HAP-1 (cell line): ENCODE results near the gene SLC25A22.

Experiments
- DNase-seq, 2 experiments: peaks; one replicate each; pipeline ENCODE4 v3.0.0-alpha.2; 2016 to 2020; ENCODE audit warnings: low spot score in 2 of 2
- H3K27me3 ChIP-seq: fragments of 250-450 bp; sonication (Bioruptor Pico); 2 replicates; pipeline ENCODE4 v1.5.1; 2020; ENCODE audit warnings: low read depth, mild to moderate bottlenecking, moderate library complexity
- H3K36me3 ChIP-seq: fragments of 250-450 bp; sonication (Bioruptor Pico); replicated peaks from 2 replicates; pipeline ENCODE4 v1.5.1; 2020; ENCODE audit warnings: mild to moderate bottlenecking
- H3K4me1 ChIP-seq: fragments of 250-450 bp; sonication (Bioruptor Pico); 2 replicates; pipeline ENCODE4 v1.5.1; 2020; ENCODE audit warnings: mild to moderate bottlenecking
- H3K4me3 ChIP-seq: fragments of 250-450 bp; sonication (Bioruptor Pico); 2 replicates; pipeline ENCODE4 v1.5.1; 2020; ENCODE audit warnings: mild to moderate bottlenecking, moderate library complexity
- H3K9me3 ChIP-seq: fragments of 250-450 bp; sonication (Bioruptor Pico); 2 replicates; pipeline ENCODE4 v1.5.1; 2020; ENCODE audit warnings: mild to moderate bottlenecking, moderate library complexity
- in situ Hi-C: fragments of 300-500 bp; cut with MboI; formaldehyde crosslinking; loops from 3 replicates; pipeline ENCODE4 v1.14.3; 2020; ENCODE audit warnings: low sequenced_read_pairs, inconsistent platforms, mixed read lengths

SLC25A22 gene

DNA sequence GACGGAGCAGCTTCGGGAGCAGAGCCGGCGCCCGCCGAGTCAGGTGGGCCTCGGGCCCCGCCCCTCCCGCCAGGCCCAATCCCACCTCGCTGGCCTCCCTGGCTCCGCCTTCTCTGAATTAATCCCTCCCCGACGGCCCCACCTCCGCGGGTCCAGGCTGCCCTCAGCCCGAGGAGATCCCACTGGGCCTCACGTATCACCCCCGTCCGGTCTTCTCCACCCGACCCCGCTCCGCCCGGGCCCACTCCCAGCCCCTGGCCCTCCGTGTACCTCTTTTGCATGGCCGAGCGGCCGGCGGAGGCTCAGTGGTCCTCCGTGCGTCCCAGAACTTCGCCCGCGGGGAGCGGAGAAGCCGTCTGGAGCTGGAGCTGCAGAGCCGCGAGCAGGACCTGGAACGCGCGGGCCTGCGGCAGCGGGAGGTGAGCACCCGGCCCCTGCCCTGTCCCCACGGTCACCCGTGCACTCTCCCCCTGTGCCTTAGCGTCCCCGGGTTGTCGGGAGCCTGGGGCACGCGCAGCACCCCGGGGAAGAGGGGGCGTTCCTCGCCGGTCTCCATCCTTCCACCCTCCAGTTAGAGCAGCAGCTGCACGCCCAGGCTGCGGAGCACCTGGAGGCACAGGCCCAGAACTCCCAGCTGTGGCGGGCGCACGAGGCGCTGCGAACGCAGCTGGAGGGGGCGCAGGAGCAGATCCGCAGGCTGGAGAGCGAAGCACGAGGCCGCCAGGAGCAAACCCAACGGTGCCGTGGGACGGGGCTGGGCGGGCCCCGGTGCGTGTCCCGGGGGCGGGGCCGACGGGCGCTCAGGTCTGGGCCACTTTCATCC lies 32.4 kb upstream of the SLC25A22 start:
- in situ Hi-C loops = no loop called here
- DNase-seq = peak; percentile 86 to 94

DNA sequence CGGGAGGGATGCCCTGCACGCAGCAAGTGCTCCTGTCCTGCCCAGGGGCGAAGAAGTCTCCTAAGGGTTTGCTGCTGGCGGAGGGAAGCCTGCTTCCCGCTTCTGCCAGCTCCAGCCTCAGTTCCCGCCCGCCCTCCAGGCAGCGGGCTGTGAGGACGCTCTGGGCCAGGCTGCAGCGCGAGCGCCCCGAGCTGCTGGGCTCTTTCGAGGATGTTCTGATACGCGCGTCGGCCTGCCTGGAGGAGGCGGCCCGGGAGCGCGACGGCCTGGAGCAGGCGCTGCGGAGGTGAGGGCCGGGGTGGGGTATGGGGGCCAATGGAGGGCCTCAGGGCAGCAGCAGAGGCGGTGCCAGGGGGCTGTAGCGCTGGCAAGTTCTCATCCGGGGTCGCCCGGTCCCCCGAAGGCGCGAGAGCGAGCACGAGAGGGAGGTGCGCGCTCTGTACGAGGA lies 31.8 kb upstream of the SLC25A22 start:
- no peaks in the 10 kb centered on the region for H3K27me3 ChIP-seq
- in situ Hi-C loops = no loop called here
- H3K9me3 ChIP-seq = no peaks in the 10 kb centered on the region
- peak overlapping the region; percentile 45 for H3K4me3 ChIP-seq
- H3K36me3 ChIP-seq = peaks cover 5% of the 10 kb centered on the region; the same call in 1 of the 2 replicates
- DNase-seq = no peak
- peaks cover 49% of the 10 kb centered on the region for H3K4me1 ChIP-seq

More for the DNA sequence above, 32.4 kb upstream of the SLC25A22 start:
- H3K4me3 ChIP-seq = peak overlapping the region; percentile 45
- H3K27me3 ChIP-seq = no peaks in the 10 kb centered on the region
- no peaks in the 10 kb centered on the region for H3K9me3 ChIP-seq
- H3K36me3 ChIP-seq = peaks cover 5% of the 10 kb centered on the region; the same call in 1 of the 2 replicates
- H3K4me1 ChIP-seq = peaks cover 49% of the 10 kb centered on the region

DNA sequence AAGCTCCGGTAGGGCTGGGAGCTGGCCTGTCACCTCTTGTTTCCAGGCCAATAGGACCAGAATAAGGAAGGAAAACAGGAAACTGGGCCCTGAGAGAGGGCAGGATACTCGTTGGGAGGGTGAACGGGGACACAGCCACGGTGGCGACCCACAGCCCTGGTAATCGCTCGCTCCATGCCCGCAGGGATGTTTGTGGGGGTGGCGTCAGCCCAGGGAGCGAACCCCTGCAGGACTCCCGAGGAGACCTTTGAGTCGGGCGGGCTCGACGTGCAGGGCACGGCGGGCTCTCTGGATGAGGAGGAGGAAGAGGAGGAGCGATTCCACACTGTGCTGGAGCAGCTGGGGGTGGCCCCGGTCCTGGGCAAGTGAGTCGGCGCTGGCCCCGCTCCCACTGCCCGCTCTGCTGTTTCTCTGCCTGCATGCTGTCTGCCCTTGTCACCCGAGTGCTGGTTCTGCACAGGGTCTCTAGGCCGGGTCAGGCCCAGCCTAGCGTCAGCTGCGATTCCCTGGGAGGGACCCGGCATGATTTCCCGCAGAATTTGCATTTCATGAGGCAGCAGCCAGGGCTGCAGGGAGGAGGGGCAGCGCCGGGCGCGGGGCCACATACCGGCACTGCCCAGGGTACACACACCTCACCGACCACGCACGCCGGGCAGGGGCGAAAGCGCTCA lies 31.2 kb upstream of the SLC25A22 start:
- no peak for DNase-seq
- in situ Hi-C loops = no loop called here
- Histone ChIP-seq H3K36me3 (0 out of 2 replicates have a peak, but pooled peaks cover 4% of the 10 kb centered on the region), H3K4me1 (peaks cover 43% of the 10 kb centered on the region), H3K9me3 (no peaks in the 10 kb centered on the region), H3K4me3 (no peak overlapping the region), H3K27me3 (no peaks in the 10 kb centered on the region)

DNA sequence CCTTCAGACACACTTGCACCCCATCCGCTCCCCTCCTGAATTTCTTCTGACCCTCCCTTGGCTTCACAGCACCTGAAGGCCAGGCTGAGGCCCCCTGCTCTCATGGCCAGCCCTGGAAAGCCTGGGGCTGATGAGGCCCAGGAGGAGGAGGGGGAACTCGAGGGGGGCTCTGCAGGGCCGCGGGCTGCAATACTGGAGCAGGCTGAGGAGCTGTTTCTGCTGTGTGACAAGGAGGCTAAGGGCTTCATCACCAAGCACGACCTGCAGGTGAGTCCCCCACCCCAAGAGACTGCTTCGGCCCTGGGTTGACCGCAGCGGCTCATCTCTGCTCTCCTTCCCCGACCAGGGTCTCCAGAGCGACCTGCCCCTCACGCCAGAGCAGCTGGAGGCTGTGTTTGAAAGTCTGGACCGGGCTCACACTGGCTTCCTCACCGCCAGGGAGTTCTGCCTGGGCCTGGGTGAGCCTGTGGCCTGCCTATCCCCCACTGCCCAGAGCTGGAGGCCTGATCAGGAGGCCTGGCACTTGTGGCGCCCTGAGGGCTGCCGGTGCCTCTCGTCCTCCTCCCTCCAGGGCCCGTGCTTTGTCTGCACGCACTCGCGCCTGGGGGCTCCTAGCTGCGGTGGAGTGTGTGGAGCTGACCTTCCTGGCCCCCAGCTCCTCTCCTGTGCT lies 30.6 kb upstream of the SLC25A22 start:
- no peak for DNase-seq
- in situ Hi-C loops = no loop called here
- Histone ChIP-seq H3K9me3 (no peaks in the 10 kb centered on the region), H3K4me3 (no peak overlapping the region), H3K4me1 (peaks cover 36% of the 10 kb centered on the region), H3K36me3 (0 out of 2 replicates have a peak, but pooled peaks cover 8% of the 10 kb centered on the region), H3K27me3 (no peaks in the 10 kb centered on the region)

DNA sequence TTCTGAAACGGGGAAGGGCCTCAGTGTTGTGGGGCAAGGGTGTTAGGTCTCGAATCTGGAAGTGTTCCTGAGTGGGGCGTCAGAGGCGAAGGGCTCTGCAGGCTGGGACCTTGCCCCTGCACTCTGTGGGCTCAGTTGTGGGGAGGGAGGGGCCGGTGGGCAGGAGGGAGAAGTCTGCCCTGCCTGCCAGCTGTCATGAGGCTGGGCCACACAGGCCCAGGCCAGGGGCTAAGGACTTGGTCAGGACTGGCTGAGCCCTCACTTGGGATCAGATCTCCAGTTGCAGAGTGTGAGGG lies 29.8 kb upstream of the SLC25A22 start, which contains the start of gene CRACR2B:
Gene CRACR2B (plus strand): TSS at position 23 of the 296 bp plus-strand sequence. CDS start 689 bp downstream, outside the sequence.
- in situ Hi-C loops = no loop called here
- H3K27me3 ChIP-seq = no peaks in the 10 kb centered on the region
- H3K4me1 ChIP-seq = peaks cover 35% of the 10 kb centered on the region
- H3K36me3 ChIP-seq = 0 out of 2 replicates have a peak, but pooled peaks cover 8% of the 10 kb centered on the region
- H3K9me3 ChIP-seq = no peaks in the 10 kb centered on the region
- peak within 1 kb of the TSS; percentile 33 for H3K4me3 ChIP-seq
- no peak for DNase-seq

DNA sequence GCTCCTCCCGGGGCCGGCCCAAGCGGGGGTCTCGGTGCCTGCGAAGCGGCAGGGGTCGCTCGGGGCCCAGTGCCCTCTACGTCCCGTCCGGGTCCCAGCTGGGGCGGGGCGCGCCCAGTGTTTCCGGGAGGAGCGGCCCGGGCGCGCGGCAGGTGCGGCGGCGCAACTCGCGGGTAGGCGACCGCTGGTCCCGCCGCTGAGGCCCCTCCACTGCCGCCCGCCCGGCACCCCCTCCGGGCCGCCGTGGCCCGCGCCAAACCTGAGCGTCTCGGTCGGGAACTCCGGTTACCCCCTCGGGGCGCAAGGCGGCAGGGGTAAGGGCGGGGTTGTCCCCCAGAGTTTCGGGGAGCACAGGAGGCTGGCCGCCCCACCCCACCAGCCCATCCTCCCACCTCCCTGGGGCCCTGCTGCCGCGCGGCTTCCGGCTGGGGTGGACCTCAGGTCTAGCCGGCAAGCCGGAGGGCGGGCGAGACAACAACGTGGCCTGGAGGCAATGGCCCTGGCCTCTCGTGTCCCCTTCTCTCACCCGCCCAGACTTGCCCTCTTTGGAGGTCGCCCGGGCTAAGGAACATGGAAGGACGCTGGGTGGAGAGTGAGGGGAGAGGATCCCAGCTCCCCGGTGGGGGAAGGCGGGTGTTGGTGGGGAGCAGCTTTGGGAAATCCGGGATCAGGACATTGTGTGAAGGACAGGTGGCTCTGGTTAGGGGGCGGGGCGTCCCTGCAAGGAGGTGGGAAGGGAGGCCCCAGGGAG lies 29.2 kb upstream of the SLC25A22 start:
- Histone ChIP-seq H3K36me3 (0 out of 2 replicates have a peak, but pooled peaks cover 8% of the 10 kb centered on the region), H3K4me3 (peak overlapping the region; percentile 33), H3K4me1 (peaks cover 35% of the 10 kb centered on the region), H3K9me3 (no peaks in the 10 kb centered on the region), H3K27me3 (no peaks in the 10 kb centered on the region)
- in situ Hi-C loops = no loop called here
- DNase-seq = peak in 1 of 2 experiments; percentile 79

DNA sequence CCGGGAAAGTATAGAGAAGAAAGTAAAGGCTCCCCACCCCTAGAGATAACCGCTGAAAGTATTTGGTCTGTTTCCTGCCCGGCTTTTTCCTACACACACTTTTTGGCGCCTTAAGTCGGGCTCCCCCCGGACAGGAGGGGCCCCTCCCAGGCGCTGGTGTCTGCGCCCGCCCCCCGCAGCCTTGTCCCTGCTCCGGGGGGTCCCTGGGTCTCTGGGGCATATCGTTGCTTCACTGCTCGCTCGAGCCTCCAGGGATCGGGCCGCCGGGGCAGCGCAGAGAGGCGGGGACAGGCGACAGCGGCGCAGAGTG lies 28.7 kb upstream of the SLC25A22 start:
- in situ Hi-C loops = no loop called here
- H3K9me3 ChIP-seq = no peaks in the 10 kb centered on the region

DNA sequence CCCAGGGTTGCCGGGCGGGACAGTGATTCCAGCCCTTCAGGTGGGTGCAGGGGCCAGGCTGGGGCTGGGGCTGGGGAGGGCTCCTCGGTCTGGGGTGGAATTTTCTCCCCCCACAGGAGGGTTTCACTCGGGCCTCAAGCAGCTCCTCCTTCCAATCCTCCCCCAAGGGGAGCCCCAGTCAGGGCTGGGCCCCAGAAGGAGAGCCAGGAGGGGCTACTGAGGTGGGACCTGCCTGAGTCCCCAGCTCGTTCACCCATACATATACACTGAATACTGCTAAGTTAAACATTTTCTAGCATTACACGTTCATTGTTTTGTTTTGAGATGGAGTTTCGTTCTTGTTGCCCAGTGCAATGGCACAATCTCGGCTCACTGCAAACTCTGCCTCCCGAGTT lies 28.1 kb upstream of the SLC25A22 start:
- no peaks in the 10 kb centered on the region for H3K9me3 ChIP-seq
- no peaks in the 10 kb centered on the region for H3K27me3 ChIP-seq
- no peak overlapping the region for H3K4me3 ChIP-seq
- peaks cover 8% of the 10 kb centered on the region; the same call in 1 of the 2 replicates for H3K36me3 ChIP-seq
- no peak for DNase-seq
- peaks cover 25% of the 10 kb centered on the region for H3K4me1 ChIP-seq
- in situ Hi-C loops = no loop called here

More for the DNA sequence above, 28.7 kb upstream of the SLC25A22 start:
- H3K36me3 ChIP-seq = 0 out of 2 replicates have a peak, but pooled peaks cover 8% of the 10 kb centered on the region
- H3K4me3 ChIP-seq = peak overlapping the region; percentile 33
- no peaks in the 10 kb centered on the region for H3K27me3 ChIP-seq
- peaks cover 31% of the 10 kb centered on the region for H3K4me1 ChIP-seq
- DNase-seq = no peak

DNA sequence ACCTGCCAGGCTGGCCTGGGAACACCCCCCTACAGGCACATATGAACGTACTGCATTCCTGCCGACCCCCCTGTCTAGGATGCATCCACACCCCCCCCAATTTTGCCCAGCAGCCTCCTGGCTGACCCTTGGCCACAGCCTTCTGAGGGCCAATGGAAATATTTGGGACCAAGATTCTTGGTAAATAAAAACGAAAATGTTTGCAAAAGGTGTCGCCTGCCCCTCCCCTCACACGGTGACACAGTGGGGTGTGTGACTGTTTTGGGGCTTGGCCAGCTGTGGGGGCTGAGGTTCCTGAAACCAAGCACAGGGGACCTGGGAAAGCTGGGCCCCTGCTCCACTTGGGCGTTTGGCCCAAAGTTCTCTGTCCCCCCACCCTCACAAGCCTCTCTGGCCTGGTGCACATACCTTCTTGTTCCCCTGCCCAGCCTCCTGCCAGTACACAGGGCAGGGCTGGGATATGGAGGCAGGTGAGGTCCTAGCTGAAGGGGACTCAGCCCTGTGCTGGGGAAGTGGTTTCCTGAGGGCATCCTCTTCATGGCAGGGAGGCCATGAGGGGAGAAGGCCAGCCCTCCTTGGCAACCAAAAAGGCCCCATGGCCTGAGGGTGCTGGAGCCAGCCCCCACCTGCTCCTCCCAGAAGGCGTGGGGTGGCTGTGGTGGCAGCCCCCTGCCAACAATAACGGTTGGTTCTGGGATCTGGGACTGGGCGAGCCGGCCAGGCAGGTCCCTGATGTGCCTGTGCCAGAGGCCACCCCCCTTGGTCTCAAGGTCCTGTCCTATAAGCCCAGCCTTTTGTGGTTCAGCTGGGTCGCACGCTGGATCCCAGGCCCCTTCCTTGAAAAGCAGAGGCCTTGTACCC lies 27.5 kb upstream of the SLC25A22 start:
- Histone ChIP-seq H3K9me3 (no peaks in the 10 kb centered on the region), H3K36me3 (peaks cover 8% of the 10 kb centered on the region; the same call in 1 of the 2 replicates), H3K27me3 (no peaks in the 10 kb centered on the region), H3K4me1 (peaks cover 19% of the 10 kb centered on the region), H3K4me3 (no peak overlapping the region)
- DNase-seq = no peak
- in situ Hi-C loops = no loop called here

DNA sequence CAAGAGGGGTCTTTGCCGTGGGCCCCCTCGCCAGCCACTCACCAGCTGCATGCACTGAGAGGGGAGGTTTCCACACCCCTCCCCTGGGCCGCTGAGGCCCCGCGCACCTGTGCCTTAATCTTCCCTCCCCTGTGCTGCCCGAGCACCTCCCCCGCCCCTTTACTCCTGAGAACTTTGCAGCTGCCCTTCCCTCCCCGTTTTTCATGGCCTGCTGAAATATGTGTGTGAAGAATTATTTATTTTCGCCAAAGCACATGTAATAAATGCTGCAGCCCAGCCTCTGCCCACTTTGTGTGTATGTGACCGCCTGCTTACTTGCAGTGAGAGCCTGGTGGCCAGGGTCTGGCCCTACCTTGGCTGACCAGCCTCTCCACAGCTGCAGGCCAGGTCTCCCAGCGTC lies 26.9 kb upstream of the SLC25A22 start:
- Histone ChIP-seq H3K36me3 (peaks cover 8% of the 10 kb centered on the region; the same call in 1 of the 2 replicates), H3K9me3 (no peaks in the 10 kb centered on the region), H3K4me1 (peaks cover 19% of the 10 kb centered on the region), H3K27me3 (no peaks in the 10 kb centered on the region), H3K4me3 (no peak overlapping the region)
- no peak for DNase-seq
- in situ Hi-C loops = no loop called here

DNA sequence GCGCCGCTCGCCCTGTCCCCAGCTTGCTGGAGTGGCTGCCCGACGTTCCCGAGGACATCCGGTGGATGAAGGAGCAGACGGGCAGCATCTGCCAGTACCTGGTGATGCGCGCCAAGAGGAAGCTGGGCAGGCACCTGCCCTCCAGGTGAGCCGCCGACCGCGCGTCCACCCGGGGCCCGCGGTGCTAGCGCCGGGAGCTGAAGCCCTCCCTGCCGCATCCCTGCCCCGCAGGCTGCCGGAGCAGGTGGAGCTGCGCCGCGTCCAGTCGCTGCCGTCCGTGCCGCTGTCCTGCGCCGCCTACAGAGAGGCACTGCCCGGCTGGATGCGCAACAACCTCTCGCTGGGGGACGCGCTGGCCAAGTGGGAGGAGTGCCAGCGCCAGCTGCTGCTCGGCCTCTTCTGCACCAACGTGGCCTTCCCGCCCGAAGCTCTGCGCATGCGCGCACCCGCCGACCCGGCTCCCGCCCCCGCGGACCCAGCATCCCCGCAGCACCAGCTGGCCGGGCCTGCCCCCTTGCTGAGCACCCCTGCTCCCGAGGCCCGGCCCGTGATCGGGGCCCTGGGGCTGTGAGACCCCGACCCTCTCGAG lies 26.3 kb upstream of the SLC25A22 start:
- in situ Hi-C loops = no loop called here
- H3K4me3 ChIP-seq = no peak overlapping the region
- H3K9me3 ChIP-seq = no peaks in the 10 kb centered on the region
- no peak for DNase-seq
- H3K27me3 ChIP-seq = no peaks in the 10 kb centered on the region
- H3K4me1 ChIP-seq = peaks cover 16% of the 10 kb centered on the region
- H3K36me3 ChIP-seq = peaks cover 8% of the 10 kb centered on the region; the same call in 1 of the 2 replicates
